HTR-8/SVneo (cell line): ENCODE results near the gene SKOR1.
A peak's percentile ranks its signal among the peaks of the same experiment; 100 is the strongest.

Experiments
- DNase-seq: peaks from one replicate; pipeline ENCODE4 v3.0.0; 2011; ENCODE audit warnings: low spot score, mixed read lengths; ENCODE audit not compliant: insufficient read length
- FAIRE-seq: peaks from 2 replicates; lab custom pipeline; 2011; peaks lifted over from hg19 to GRCh38; lab: Jason Lieb, UNC

SKOR1 gene

DNA sequence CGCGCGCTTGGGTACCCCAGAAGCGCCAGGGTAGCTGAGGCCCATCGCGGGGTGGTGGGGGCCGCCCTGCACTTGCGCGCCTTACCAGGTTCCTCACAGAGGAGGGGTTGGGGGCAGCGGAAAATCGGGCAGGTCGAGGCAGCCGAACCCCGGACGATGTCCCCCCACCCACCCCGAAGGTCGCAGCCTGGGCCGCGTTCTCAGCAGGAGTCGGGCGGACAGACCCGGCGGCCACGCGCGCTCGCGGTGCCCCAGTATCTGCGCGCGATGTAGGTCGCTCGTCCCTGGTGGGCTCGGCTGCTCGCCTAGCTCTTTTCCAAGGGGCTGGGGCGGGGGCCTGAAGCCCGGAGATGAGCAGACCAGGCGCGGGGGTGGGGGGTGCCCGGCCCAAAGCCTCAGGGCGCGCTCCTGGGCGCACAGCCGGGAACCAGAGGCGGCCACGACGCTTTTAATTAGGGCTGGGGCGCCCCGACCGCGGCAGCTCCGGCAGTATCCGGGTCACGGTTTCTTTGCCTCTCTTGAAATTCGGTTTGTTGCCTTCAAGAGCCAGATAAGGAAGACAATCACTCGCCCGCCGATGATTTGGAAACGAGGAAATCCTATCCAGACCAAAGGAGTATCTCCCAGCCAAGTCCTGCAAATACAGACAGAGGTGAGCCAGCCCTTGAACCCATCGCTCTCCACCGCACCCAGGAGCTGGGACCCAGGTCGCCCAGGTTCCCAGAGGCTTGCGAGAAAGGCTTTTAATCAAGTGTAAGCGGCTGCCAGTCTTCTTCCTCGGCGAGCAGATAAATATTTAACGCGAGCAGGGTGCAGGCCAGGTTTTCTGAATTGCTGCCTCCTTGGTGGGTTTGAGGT is 4.6 kb downstream of the SKOR1 start:
- no peak for FAIRE-seq
- no peak for DNase-seq

DNA sequence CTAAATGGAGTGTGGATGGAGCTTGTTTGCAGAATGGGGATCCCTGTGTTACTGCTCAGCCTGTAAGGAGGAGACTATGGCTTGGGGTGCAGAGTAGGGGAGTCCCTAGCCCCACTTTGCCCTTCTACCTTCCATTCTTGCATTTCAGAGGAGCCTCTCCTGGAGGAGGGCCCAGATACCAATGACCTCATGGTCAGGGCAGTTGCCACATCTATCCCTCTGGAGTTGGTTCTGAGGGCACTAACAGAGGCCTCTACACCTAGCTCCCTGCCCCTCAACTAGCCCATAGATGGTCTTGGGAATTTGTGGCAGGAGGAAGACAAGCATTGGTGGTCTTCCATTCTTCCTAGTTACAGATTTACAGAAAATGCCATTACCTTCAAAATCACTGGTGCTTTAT is 6.1 kb downstream of the SKOR1 start:
- DNase-seq (no peak), FAIRE-seq (no peak)

DNA sequence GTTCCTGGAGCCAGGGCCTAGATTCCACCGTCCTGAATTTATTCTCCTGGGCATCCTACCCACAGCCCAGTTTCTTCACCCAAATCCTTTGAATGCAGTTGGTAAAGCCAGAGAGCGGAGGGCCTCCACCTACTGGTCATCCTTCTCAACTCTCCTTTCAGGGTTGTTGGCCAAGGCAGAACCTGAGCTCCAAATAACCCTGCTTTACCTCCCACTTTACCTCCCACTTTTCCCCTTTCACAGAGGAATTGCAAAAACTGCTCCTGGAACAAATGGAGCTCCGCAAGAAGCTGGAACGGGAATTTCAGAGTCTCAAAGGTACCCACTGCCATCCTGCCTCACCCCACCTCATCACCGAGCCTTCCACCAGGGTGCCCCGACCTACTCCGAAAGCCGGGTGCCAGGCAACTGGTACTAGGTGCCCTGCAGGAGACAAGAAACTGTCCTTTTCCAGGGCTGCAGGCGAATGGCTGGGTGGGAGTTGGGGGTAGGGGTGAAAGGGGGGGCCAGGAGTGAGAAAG is 6.8 kb downstream of the SKOR1 start:
- FAIRE-seq: no peak
- no peak for DNase-seq

DNA sequence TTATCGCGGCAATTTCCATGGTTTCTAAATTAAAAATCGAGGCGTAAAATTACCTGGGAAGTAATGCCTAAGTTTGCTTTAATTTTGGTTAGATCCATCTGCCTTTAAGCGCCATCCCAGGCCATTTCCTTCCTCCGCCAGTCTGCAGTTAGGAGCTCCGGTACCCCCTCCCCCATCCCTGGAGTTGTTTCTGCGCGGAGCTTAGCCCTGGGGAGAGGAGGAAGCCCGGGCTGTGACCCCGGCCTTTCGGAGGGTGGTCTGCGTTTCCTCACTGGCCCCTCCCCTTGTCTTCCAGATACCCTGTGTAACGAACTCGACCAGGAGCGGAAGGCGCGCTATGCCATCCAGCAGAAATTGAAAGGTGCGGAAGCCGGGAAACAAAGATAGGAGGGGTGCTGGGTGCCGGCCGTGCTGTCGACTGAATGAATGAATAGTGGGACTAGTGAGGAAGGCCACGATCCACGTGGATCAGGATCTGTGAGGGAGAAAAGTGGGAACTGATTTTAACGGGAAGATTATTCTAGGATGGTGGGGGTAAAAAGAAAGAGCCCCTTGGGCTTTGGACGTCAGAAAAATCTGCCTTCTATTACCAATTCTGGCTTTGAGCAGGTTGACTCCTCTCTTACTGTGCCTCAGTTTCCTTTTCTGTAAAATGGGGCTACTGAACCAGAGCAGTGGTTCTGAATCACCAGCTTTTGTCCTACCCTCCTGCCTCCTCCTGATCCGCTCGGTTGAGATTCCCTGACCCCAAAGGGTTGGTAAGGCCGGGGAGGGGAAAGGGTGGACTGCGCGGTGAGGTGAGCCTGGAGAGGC is 7.8 kb downstream of the SKOR1 start:
- FAIRE-seq (no peak), DNase-seq (no peak)

DNA sequence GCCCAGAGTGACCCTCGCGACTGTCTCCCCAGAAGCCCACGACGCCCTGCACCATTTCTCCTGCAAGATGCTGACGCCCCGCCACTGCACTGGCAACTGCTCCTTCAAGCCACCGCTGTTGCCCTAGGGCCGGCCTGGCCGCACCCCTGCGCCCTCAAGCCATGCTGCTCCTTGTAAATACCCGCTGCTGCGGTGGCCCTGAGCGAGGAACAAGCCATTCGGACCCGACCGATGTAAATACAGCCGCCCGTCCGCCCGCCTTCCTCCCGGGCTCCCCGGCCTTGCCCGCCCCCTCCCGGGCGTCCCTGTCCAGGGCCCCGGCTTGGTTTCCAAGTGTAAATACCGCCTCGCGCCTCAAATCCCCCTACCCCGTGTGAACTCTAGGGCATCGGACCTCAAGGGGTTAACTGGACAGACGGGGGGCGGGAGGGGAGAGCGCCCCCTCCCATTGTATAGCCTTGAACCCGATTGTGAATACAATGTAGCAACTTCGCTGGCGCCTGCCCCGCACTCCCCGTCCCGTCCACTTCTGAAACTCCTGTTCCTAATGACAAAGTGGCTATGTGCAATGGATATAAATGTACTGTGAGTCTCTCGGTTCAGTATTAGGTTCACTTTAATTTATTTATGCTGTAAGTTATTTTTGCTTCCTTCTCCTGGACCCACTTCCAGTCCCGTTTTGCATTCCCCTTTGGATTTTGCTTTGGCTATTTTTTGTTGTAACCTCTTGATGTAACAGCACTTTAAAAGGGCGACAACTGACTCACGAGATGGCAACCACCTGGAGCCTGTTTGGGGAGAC is 8.6 kb downstream of the SKOR1 start:
- DNase-seq: no peak
- peak; percentile 85 for FAIRE-seq

DNA sequence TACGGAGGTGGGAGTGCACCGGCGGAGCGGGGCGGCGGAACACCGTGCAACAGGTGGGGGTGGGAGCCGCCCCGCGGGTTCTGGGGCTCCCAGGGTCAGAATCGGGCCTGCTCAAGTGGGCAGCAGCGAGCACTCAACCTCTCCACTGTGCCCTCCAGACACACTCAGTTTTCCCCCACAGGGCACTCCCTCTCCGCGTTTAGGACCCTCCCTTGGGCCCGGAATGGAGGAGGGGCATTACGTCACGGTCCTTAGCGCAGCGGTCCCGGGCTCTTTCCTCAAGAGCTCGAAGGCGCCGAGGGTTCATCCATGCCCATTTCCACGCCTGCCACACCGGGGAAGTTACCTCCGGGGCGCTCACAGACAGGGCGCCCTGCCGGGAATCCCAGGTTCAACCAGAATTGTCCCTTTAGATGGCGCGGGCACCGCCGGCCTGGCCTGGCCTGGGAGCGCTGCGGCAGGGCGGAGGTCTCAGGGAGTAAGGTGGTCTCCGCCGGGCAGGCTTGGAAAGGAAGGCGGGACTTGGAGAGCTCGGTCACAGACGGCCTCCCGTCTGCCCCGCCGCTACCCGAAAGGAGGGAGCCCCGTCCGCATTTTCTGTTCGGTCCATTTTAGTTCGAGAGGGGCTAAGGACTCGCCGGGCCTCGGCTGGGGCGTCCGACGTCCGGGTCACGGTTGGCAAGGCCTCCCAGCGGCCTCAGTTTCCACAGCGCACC is 9.4 kb downstream of the SKOR1 start:
- no peak for DNase-seq
- no peak for FAIRE-seq

DNA sequence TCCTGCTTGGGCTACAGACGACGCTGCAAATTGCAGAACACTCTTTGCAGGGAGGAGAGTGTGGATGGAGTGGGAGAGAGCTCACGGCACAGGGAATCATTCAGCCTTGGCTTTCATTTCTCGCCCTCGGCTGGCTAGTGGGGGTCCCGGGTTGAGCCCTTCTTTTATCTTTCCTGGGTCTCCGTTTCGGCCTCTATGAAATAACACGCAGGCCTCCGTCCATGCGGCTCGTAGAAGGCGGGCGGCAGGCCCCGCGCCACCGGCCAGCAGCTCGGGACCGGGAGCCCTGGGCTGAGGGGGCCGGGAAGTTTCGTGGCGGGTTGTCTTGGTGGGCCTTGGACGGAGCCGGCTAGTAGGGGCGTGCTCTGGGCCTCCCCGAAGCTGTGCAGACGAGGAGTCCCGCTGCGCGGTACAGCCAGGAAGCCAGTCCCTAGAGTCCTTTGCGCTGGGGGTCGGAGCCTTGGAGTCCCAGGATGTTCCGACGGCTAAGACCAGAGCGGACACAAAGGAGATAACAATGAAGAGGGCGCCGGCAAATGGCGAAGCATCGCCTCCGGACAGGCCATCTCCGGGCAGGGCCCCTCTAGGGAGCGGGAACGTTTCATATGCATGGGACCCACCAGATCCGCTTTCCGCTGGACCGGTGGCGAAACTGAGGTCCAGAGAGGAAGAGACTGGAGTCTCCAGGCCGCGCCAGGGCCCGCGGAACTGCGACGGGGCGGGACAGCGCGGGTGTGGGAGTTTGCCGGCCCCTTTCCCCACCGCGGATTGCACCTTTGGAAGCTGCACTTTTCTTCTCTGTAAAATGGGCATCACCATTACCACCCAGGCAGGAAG is 10.2 kb downstream of the SKOR1 start:
- FAIRE-seq (no peak), DNase-seq (no peak)

DNA sequence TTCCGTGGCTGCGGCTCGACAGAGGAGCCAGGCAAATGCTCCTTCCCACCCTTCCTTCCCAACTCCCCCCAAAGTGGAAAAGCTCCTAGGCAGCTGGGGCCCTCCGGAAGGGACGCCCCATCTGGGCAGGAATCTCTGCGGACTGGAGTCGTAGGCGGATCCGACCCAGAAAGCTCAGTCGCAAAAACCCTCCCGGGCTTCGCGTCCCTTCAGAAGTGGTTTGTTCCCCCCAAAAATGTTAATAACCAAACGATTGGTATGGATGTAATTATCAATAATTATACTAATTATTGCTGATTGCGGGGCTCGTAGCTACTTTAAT is 10.8 kb downstream of the SKOR1 start:
- FAIRE-seq (no peak), DNase-seq (no peak)

DNA sequence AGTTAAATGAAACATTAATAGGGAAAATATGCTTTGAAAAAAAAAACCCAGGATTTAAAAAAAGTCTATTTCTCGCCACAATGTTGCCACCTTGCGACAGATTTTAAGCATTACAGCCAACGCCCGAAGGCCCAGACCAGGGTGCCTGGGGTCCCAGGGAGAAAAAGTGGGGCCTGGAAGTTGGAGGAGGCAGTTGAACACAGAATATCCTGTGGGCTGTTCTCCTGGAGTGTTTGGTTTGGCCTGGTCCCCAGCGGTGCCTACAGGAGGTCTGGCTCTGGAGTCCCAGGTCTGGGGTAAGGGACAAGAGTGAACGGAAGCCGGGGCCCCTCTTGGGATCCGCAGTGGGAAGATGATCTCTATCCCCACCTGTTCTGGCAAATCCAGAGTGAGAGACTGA is 11.2 kb downstream of the SKOR1 start:
- DNase-seq (no peak), FAIRE-seq (no peak)

DNA sequence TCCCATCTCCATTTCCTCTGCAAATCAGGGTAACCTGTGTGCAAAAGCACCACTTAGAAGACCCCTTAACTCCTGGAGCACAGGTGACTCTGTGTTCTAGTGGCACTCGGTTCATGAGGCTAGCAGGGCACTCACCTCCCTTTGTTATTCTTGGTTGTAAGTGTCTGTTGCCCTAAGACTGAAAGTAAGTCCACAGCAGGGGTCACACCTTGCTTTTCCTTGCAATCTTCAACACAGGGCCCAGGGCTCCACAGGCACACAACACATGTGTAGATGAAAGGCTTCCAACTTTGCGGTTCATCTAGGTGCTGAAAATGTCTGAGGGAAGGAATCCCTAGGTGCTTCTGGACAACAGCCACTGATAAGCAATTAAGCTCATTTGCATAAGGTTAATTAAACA is 11.6 kb downstream of the SKOR1 start:
- DNase-seq (no peak), FAIRE-seq (no peak)

DNA sequence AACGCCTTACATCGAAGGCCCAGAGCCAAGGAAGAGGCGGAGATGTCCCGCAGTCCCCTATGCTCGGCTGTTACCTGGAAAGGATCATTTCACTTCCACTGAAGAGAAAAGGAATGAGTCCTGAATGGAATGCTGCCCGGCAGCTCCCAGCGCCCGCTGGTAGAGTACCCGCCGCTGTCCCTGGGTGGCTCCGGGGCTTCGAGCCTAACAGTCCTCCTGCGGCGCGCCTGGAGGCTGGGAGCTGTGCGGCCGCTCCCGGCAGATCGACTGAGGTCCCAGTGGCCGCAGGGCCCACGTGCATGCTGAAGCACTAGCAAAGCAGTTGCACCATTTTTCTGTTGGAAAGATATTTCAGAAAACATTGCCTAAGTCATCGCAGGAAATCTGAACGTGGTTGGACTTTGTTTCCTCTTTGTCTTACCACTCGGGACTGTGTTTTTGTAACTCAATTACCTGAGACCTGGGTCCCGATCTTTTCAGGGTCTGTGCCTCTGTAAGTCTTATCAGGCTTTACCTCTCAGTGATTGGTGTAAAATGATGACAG is 13.6 kb downstream of the SKOR1 start:
- FAIRE-seq (peak; percentile 57), DNase-seq (no peak)

DNA sequence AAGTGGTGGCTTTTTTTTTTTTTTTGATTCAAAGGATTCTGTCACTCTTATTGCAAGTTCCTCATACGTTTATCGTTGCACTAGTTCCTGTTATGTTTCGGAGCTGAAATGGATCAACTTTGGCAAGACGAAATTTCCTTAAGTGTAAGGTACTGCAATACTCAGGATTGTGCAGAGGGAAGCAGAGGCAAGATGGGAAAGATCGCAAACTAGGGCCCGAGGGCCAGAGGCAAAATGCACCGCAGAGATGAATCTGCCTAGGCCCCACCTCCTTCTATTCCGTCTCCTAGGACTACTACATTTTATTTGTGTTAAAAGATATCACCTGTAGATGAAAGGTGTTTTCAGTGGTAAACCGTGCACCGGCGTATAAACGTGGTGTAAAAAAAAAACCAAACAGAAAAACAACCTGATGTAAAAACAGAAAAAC is 14.2 kb downstream of the SKOR1 start:
- DNase-seq (no peak), FAIRE-seq (no peak)

DNA sequence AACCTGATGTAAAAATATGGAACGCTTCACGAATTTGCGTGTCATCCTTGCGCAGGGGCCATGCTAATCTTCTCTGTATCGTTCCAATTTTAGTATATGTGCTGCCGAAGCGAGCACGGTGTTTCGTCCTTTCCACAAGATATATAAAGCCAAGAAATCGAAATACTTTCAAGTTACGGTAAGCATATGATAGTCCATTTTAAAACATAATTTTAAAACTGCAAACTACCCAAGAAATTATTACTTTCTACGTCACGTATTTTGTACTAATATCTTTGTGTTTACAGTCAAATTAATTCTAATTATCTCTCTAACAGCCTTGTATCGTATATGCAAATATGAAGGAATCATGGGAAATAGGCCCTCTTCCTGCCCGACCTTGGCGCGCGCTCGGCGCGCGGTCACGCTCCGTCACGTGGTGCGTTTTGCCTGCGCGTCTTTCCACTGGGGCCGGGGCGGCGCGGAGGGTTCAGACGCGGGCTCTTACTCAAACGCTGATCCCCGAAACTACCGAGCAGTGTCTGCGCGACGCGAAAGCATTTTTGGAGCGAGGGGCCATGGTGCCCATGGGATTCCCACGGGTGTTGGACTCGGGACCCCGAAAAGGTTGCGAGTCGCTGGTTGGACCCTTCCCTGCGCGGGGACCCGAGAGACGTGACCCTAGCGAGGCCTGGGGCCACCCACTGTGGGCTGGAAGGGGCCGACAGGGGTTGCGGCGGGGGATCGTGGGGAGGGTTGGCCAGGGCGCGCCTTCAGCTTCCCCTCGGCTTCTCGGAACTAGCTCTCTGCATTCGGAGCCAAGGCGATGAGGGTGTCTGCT is 14.8 kb downstream of the SKOR1 start, which contains the start of gene RNU6-1:
TSS of gene RNU6-1 (minus strand) at position 117 of the 820 bp plus-strand sequence.
- DNase-seq (peak; percentile 90), FAIRE-seq (peak; percentile 73)

DNA sequence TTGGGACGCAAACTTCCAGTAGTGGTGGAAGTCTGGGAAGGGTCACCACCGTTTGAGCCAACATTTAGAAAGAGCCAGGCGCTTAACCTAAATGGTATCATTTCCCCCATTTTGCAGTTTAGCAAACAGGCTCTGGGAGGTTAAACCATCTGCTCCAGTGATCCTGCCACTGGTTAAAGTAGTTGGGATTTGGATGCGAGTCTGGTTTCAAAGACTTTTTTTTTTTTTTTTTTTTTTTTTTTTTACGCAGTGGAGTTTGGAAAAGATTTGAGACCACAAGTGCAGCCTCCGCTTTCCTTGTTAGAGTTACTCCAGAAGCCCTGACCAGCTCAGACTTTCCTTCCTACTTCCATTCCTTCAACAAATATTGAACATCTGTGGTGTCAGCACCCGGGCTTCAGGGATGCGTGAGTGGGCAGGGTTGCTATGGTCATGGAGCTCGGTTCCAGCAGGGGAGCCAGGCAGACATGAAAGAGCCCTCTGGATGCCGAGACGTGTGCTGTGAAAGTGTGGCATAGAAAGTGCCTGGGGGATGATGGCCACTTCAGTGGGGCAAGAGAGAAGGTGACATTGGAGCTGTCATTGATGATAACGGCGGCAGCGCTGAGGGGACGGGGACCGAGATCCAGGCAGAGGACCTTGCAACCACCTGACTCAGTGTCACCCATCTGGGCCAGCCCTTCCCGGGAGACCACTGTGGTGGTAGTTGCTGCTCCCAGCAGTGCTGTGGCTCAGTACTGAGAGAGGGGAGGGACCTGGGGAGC is 15.6 kb downstream of the SKOR1 start:
- DNase-seq: no peak
- no peak for FAIRE-seq

DNA sequence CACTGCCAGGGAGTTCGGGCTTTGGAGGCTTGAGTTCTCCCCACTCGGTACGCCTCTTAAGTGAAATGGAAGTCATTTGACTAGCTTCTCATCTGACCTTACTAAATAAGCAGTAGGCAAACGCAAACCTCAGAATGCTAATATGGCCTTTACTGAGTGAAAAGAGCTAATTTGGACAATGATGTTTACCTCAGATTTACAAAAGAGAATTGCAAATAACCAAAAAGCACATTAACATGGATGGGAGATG is 16.1 kb downstream of the SKOR1 start:
- no peak for FAIRE-seq
- DNase-seq: no peak

DNA sequence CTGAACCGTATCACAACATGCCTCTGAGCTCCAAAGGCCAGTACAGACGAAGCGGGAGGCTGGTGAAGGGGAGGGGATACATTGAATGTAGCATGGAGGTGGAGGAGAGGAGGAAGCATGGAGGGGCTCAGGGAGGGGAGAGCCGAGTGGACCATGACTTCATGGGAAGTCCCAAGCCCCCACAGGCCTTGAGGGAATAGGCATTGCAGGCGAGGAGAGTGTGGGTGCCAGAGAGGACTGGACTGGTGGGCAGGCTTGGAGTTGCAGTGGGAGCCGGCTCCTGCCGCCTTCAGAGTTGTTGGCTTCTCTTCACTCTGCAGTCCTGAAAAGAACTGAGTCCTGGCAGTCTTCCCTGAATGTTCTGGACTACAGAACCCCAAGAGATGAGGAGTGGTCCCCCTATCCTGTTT is 17.8 kb downstream of the SKOR1 start:
- FAIRE-seq (no peak), DNase-seq (no peak)

DNA sequence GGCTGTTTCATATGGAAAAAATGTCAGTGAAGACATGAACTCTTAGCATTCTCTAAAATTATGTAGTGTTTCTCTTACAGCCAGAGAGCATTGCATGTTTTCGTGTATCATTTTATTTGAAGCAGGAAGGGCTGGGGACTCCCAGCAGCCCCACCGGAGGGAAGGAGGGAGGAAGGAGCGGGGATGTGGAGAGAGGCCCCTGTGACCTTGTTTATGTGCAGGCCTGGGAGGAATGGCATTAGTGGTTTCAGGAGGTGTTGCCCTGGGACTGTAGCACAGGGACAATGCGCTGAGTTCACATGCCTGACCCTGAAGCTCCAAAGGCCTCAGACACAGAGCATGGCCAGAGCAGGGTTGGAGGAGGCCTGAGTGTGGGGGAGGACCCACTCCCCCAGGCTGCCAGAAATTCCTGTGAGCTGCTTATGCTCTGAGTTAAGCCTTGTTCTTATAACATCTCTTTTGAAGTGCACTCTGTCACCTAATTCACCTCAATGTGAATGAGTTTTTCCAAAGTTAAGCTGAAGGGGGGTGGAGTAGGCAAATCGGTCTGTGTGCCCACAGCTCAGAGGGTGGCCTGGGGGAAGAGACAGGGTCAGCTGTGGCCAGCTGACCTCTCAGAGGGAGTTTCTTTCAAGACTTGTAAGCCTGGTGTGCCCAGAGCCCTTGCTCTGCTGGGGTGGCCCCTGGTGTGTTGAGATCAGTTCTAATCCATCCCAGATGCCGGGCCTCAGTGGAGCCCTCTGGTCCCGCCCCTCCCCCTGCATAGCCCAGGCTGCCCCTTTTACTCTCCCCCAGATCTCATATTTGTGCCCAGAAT is 18.5 kb downstream of the SKOR1 start:
- DNase-seq (no peak), FAIRE-seq (peak; percentile 83)
